GM18951 (cell line): ENCODE results near the gene CYP3A4.
"Not testable (repeated sequence)": the region's sequence is repeated elsewhere in the genome, so short reads cannot be mapped to it uniquely, and the experiment has no call there.

ENCODE experiments used
- POLR2A ChIP-seq: IDR thresholded peaks from 4 replicates; pipeline ENCODE4 v1.6.1; 2011; ENCODE audit warnings: mild to moderate bottlenecking; ENCODE audit not compliant: insufficient read length, insufficient read depth; ENCODE audit errors: extremely low read depth
- in situ Hi-C: fragments of 300-500 bp; cut with MboI; formaldehyde crosslinking; loops from one replicate; pipeline ENCODE4 v1.12.0; 2022; ENCODE audit warnings: low sequenced_read_pairs, mixed read lengths, inconsistent platforms; ENCODE audit not compliant: unreplicated experiment

CYP3A4 gene

DNA sequence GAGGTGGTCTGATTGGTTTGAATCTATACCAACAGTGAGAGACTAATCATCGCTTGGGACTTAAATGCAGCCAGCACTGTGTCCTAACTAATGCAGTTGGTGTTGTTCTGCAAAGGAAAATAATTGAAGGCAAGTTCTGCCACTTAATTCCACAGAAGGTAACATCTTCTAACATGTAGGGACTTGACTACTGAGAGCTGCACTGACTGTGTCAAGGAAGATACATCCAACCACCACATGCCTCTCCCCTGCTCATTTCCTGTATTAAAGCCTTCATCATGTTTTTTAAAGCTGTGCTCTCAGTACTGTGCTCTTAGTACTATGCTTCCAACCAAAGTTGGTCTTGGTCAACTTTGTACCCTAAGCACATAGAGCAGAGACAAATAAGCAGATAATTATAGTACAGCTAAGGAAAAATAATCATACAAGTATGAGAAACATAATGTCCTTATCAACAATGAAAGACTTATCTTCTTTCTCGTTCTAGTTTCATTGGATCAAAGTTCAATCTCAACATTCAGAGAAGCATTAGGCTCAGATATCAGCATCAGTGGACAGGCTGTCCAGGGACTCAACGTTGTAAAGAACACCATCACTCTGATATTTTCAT, 2.8 kb upstream of the CYP3A4 start:
- no peak for TF ChIP-seq POLR2A
- in situ Hi-C loops, result no loop called here

DNA sequence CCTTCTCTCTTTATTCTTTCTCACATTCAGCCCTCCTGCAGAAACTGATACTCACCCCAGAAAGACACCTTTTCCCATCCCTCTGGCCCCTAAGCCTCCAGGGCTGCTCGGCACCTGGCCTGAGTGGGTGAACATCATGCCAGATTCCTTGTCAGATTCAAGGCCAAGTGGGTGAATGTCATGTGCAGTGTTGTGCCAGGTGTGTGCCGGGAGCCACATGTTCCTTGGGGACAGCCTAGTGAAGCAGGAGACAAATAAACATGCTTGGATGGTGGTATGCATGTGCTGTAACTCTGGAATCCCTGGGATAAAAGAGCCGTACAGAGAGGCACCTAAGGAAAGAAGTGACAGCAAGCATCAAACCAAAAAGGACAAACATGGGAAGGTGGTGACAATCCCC, 1.7 kb upstream of the CYP3A4 start:
- in situ Hi-C loops, result not testable (repeated sequence)

DNA sequence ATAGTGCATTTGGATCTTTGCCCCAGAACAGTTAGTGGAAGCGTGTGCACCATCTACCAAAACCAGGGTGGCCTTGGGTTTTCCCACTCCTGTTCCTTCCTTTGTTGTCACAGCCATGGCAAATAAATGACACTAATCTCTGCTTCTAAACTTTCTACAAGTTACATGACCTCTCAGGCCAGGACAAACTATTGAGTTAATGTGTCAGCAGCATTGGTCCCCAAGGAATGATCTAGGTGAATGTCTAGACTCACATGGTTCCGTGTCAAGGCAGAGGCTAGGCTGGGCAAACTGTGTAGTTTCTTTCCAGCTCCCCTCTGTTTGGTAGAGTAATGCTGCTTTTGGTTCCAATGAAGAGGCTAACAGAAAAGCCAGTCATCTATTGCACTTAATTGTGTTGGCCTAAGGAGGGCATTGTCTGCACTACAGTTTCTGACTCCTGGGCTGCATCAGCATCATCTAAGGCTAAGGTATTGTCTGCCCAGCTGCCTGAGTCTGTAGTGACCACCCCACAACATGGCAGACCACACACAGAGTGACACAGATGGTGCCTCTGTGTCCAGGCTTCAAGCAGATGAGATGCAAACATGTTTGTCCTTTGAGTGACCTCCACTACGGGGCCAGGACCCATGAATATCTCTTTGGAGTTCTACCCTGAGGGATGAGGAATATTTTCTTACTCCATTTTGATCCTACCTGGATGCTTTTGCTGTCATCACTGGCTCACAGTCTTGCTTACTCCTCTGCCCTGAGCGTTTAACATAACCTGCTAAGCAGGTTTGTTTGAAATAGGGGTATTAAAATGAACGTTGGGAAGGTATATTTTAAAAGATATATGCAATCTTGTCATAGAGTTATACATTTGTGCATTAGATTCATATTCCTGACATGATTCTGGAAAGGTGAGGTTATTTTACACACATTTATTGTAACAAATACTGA, 1.7 kb downstream of the CYP3A4 start:
- TF ChIP-seq POLR2A, result no peak
- in situ Hi-C loops, result no loop called here

DNA sequence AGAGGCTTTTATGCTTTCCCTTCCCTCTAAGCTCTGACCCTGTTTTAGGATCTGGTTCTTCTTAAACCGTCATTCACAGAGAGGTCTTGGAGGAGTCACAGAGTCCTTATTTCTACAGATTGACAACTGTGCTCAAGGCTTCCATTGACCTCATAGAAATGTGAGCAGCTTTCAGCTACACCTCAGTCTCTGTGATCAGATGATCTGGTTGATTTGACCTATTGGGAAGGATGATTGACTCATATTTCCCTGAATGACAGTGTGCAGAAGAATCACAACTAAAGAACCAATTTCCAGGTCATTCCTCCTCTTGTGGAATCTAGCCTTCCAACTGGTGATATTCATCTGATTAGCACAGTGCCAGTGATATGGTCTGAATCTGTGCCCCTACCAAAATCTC, 3.4 kb downstream of the CYP3A4 start:
- in situ Hi-C loops, result no loop called here
- TF ChIP-seq POLR2A, result no peak

DNA sequence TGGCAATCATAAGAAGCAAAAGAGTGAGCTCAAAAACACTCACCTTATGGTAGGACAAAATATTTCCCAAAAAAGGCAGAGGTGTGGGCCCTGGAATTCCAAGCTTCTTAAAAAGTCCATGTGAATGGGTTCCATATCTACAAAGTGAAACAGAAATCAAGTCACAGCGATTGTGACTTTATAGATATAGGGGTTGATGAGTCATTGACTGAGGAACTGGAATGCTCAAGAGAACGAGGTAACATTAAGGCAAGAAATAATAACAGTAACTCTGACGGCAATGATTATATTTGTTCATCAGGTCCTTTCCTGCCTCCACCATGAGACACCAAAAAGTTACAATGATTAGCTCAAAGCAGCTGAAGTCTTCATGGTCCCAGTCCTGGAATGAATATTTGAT, 4.0 kb downstream of the CYP3A4 start:
- no peak for TF ChIP-seq POLR2A
- in situ Hi-C loops, result no loop called here

DNA sequence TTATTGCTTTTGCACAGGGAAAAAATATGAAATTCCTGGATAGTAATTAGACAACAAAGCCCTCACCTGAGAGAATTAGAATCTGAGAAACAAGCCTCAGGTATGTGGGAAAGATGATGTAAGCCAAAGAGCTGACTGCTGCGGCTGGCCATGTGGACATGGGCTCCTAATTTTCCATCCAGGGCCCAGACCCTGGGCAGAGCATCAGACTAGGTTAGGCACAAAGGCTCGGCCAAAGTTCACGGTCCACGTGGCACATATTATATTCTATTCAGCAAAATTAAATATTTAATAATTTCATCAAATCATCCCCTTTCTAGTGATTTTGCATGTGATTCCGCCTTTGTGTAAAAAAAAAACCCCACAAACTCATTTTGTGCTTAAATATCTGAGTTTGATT, 5.1 kb downstream of the CYP3A4 start:
- in situ Hi-C loops, result no loop called here
- TF ChIP-seq POLR2A, result no peak

DNA sequence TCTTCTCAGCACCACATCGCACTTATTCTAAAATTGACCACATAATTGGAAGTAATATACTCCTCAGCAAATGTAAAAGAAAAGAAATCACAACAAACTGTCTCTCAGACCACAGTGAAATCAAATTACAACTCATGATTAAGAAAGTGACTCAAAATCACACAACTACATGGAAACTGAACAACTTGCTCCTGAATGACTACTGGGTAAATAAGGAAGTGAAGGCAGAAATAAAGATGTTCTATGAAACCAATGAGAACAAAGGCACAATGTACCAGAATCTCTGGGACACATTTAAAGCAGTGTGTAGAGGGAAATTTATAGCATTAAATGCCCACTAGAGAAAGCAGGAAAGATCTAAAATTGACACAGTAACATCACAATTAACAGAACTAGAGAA, 10.6 kb downstream of the CYP3A4 start:
- in situ Hi-C loops, result not testable (repeated sequence)

DNA sequence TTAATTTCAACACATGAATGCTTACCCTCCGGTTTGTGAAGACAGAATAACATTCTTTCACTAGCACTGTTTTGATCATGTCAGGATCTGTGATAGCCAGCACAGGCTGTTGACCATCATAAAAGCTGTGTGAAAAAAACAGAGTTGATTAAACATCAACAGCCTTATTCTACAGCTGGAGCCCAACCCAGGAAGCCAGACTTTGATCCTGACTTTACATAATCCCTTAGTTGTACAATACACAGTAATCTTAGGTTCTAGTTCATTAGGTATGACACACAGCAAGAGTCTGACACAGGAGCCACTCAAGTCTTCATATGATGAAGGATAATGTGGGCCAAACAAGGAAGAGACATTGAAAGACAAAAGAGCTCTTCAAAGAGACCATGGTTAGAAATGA, 11.4 kb downstream of the CYP3A4 start:
- in situ Hi-C loops, result no loop called here
- no peak for TF ChIP-seq POLR2A

DNA sequence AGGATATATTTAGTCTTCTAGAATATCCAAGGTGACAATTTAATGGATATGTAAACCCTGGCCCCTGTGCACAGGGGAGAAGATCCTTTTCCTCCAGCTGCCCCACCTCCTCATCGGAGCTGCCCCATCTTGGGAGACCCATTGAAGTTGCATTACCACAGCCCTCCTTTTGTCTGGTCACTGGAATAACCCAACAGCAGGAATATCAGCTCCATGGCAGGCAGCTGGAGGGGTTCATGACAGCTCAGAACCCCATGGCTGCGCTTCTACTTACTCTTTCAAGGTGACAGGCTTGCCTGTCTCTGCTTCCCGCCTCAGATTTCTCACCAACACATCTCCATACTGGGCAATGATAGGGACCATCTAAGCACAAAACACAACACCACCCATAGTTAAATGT, 14.5 kb downstream of the CYP3A4 start:
- in situ Hi-C loops, result not testable (repeated sequence)

DNA sequence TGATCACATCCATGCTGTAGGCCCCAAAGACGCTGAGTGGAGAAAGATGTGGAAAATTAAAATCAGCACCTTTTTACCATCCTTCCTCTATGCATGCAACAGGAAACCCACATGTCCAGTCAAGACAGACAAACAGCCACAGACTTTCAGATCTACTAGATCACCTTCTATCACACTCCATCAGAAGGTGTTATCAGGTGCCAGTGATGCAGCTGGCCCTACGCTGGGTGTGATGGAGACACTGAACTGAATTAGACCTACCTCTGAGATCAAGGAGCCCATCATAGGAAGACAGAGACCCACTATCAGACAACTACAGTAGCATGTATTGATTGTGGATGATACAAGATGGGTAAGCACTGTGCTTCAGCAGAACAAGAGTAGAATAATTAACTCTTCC, 15.5 kb downstream of the CYP3A4 start:
- in situ Hi-C loops, result no loop called here
- TF ChIP-seq POLR2A, result no peak

DNA sequence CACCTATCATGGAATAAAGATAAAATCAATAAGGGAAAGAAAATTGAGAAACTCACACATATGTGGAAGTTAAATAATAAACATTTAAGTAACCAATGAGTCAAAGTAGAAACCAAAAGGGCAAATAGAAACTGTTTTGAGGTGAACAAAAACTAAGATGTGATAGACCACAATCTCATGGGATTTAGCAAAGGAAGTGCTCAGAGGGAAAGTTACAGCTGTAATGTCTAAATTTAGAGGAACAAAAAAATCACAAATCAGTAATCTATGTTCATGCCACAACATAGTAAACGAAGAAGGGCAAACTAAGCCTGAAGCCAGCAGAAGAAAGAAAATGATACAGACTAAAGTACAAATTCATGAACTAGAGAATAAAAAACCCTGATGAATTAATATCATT, 16.3 kb downstream of the CYP3A4 start:
- TF ChIP-seq POLR2A, result no peak
- in situ Hi-C loops, result no loop called here

DNA sequence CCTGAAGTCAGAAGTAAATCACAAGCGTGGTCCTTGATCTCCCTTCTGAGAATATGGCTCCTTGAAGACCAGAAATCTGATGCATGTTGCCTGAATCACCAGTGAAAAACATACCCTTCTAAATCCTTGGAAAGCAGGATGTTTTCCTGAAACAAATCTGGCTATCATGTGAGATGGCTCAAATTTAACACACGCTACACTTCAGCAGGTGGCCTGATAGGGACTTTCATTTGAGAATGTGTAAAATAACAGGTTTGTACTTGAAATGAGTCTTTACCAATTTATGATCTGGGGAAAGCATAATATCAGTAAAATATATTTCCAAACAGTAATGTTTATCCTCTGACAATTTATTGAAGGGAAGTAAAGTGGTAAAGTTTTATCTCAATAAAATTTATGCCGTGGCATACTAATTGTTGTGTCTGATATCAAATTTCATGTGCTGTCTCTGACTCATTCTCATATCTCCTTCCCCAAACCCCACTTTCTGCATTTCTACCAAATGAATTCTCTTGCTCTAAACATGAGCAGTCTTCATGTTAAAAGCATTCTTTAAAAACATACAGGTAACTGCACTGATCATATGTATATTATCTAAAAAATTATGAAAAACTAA, 17.4 kb downstream of the CYP3A4 start:
- TF ChIP-seq POLR2A, result no peak
- in situ Hi-C loops, result no loop called here

DNA sequence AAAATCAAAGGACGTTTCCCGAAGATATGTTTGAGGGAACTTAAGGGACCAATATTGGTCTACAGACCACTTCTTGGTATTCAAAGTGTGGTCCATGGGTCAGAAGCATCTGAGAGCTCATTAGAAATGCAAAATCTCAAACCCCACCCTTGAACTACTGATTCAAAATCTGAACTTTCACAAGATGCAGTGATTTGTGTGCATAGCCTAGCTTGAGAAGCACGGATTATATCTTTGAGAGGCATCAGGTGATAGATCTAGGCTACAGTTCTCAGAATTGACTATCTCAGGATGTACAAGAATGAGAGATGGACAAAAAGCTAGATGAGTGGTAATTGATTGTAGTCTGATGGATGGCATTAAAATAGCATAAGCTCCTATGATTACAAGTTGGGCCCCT, 19.5 kb downstream of the CYP3A4 start:
- in situ Hi-C loops, result no loop called here
- no peak for TF ChIP-seq POLR2A

DNA sequence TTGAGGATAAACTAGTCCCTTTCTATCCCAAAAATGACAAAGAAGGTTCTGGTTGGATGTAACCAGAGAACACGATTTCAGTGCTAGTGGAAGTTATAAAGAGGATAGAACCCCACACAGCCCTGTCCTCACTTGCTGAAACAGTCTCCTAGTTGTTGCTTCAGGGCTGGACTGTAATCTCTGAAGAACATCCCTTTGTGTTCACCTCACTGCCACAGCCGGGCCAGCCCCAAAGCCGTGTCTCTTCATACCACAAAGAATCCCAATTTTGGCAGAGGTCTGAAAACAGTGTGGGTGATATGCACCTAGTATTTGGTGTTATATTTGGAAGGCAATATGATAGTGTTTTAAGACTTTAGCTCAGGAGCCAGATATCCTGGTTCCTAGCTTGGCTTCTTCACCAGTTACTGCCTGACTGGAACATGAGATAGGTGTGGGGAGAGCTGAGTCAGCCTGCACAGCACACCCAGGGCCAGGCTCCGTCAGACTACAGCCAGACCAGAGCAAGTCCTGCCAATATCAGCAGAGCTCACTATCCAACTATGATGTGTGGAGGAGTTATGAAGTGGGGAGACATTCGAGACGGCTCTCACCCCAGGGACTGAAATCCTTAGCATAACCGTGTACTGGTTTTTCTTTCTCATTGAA, 21.2 kb downstream of the CYP3A4 start:
- no peak for TF ChIP-seq POLR2A
- in situ Hi-C loops, result no loop called here
